LNCAP (cell line): Measurements from ENCODE around the gene CAMK1.

Experiments
- TF ChIP-seq, protein P1 (sequence below): fragments of 450-650 bp; IDR thresholded peaks from 2 replicates; pipeline ENCODE4 v1.5.1; 2017; ENCODE audit warnings: mild to moderate bottlenecking

CAMK1 gene

DNA sequence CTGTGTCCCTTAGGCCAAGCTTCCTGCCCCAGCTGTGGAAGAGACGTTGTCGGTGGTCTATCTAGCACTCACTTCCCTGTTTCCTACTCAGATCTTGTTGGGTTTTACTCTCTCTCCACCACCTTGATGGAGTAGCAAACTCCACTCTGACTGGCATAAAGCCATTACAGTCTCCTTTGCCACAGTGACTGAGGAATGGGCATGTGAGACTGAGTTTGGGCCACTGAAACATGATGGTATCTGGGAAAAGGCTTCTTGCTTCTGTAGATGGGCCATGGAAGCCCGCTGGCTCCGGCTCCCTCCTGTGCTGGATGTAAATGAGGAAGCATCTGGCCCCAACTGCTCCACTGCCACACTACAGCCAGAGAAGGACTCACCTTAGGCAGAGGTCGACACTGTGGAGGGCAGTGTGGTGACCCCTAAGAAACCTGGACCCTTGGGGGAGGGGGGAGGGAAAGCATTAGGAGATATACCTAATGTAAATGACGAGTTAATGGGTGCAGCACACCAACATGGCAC is 9.4 kb upstream of the CAMK1 start:
- TF ChIP-seq, protein P1, sequence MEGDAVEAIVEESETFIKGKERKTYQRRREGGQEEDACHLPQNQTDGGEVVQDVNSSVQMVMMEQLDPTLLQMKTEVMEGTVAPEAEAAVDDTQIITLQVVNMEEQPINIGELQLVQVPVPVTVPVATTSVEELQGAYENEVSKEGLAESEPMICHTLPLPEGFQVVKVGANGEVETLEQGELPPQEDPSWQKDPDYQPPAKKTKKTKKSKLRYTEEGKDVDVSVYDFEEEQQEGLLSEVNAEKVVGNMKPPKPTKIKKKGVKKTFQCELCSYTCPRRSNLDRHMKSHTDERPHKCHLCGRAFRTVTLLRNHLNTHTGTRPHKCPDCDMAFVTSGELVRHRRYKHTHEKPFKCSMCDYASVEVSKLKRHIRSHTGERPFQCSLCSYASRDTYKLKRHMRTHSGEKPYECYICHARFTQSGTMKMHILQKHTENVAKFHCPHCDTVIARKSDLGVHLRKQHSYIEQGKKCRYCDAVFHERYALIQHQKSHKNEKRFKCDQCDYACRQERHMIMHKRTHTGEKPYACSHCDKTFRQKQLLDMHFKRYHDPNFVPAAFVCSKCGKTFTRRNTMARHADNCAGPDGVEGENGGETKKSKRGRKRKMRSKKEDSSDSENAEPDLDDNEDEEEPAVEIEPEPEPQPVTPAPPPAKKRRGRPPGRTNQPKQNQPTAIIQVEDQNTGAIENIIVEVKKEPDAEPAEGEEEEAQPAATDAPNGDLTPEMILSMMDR = no peak

DNA sequence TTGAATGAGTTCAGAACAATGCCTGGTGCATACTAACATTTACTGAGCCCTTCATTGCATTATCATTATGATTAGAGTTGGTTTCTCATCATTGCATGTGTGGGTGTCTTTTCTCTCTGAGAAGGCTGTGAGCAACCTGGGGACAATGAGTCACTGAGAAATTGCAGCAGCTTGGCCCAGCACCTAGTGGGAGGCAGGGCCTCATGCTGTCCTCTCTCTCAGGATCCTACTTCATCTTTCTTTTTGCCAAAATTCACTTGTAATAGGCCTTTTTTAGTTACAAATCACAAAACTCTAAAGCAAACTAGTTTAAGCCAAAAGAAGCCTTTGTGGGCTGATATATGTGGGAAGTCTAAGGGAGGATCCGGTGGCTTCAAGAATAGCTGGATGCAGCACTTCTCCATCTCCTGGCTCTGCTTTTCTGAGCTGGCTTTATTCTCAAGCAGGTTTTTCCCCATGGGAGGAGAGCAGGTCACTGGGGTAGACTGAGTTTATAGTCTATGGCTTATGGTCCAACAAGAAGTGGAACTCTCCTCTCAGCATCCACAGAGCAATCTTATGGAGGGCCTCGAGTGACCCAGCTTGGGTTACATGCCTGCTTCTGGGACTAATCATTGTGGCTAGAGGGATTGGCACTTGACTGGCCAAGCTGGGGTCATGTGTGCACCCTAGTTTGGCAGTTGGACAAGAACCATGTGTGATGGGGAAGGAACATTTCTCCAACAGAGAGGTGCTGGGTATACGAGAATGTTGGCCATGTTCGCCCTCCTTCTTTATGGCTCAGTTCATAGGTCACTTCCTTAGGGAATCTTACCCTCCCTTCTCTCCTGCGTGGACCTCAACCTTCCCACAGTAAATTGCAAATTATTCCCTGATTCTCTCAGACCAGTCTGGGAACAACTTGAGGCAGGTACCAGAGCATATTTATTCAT is 8.7 kb upstream of the CAMK1 start:
- TF ChIP-seq, protein P1 = no peak

DNA sequence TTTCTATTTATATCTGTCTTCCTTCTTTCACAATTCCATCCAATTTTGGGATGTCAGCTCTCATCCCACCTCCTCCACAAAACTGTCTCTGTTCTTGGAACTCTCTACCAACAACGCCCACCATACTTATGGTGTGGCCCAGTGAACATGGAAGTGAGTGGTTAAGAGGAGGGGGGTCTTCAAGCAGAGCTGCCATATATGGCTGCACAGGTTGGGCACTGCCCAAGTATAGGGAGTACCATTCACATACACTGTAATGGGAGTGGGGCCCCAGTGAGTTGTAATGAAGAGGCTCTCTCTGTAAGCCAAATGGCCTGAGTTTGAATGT is 7.9 kb upstream of the CAMK1 start:
- TF ChIP-seq, protein P1 = no peak

DNA sequence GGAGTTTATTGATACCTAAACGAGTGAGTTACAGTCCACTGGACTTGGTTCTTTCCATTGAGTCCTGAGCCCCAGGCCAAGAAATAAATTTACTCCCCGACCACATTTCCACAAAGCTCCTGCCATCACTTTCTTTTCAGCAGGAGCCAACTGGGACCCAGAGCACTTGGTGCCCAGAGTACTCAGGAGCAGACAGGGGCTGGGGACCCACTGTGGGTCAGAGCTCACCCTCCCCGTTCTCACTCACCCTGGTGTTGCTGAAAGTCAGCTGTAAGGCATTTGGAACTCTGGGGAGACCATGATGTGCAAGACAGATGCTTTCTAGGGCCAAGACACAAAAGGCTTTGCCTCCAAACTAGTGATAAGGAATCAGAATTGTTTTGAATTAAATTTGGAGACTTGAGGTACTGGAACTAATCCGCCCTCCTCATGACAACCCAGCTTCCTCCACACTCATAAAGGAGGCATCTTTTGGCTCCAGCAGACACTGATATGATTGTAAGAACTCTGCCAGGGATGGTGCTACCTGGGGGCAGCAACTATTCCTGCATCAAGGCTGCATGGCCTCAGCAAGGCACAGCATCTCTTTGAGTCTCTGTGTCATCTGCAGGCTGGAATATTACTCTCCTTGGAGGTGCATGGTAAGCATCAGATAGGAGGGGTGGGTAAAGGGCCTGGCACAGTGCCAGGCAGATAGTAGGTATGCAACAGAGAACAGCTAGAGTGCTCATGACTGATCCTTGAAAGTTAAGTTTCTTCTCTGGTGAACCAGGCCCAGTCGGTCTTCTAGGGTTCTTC is 7.3 kb upstream of the CAMK1 start:
- TF ChIP-seq, protein P1 = no peak

DNA sequence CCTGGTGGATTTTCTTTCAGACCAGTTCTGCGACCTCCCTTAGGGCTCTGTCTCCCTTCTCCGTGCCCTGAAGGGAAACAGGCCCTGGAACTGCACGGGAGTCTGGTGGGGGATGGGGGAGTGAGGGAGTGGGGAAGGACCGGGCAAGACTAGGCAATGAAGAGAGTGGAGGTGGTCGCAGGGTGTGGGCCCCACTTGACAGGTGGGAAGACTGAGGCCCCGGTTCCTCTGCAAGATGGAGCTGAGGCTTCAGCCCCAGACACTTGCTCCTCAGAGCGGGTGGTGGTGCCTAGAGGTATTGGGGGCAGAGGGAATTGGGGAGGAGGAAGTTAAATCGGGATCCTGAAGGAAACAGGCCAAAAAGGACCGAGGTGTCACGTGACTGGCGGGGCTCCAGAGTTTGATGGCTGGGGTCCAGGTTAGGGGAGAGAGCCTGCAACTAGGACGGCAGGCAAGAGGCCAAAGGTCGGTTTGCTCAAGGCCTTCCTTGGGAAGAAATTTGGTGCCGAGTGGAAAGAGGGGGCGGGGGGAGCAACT is 597 bp upstream of the CAMK1 start:
- TF ChIP-seq, protein P1 = no peak

DNA sequence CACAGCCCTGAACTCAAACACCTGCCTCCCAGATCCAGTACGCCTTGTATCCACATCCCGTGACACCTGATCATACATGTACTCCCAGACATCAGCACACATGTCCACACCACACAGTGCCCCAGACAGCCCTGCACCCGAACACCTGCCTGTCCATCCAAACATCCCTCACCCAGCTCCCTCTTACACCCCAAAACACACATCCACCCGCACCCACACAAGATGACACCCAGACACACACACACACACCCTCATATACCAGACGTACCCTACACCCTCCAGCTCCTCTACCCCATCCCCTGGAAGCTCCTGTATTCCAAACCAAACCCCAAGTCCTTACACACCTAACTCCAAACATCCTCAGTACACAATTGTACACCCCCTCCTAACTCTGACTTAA is 735 bp downstream of the CAMK1 start:
- TF ChIP-seq, protein P1 = no peak

DNA sequence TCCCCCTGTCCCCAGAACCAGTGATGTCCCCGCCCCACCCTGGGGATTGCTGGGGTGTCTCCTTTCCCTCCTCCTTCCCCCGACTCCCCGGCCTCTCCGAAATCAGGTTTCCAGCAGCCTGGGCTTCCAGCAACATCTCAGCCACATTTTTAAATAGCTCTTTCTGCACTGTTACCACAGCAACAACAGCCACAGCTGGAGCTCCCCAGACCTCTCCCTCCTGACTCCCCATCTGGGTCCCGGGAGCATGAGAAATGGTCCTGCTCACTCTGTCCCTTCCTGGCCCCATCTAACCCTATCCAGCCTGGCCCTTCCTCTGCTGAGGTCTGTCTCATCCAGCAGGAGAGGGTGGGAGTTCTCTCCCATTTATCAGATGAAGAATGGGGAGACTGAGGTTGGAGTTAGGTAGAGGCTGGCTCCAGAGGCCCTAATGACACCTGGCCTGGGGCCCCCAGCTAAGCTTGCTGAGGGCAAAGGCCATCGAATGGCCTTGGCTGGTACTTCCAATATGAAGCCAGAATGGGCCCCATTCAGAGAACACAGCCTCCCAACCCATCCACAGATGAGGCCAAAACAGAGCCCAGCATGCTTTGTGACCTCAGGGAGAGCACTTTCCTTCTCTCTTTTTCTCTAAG is 1.5 kb downstream of the CAMK1 start:
- TF ChIP-seq, protein P1 = no peak
